Kidney glomerular epithelial cell (primary cell): ENCODE measurements around the gene OSBPL5.
A peak's percentile ranks its signal among the peaks of the same experiment; 100 is the strongest.

Source experiments
- DNase-seq: peaks from one replicate; lab custom pipeline; 2025; lab: John Stamatoyannopoulos, UW

OSBPL5 gene

DNA sequence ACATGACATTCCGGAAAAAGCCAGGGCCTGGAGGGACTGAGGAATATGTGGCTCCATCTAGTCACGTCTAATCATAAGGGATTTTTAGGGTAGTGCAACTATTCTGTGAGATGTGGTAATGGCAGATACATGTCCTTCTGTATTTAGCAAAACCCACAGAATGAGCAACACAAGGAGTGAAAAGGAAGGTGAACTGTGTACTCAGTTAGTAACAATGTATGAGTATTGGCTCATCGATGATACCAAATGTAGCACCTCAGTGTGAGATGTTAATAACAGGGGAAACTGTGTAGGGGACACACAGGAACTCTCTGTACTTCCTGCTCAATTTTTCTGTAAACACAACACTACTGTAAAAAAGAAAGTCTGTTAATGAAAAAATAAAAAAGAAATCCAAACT is 65.9 kb downstream of the OSBPL5 start:
- no peak for DNase-seq

DNA sequence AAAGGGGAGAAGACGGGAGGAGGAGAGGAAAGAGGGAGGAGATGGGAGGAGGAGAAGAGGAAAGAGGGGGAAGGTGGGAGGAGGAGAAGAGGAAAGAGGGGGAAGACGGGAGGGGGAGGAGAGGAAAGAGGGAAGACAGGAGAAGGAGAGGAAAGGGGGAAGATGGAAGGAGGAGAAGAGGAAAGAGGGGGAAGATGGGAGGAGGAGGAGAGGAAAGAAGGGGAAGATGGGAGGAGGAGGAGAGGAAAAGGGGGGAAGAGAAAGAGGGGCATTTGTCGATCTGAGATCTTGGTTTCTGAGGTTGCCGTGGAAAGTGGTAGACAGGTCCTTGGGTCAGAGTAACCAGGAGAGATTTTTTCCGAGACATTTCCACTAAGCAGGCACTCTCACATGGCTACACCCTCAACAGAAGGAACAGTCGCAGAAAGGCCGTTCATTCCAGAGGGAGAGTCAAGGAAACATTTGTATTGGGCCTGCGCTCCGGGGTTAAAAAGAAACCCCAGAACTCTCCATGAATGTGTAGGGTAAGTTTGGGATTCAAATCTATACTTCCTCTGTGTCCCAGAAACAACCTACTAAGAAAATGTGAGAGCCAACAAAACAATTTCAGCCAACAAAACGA is 68.1 kb downstream of the OSBPL5 start:
- no peak for DNase-seq

DNA sequence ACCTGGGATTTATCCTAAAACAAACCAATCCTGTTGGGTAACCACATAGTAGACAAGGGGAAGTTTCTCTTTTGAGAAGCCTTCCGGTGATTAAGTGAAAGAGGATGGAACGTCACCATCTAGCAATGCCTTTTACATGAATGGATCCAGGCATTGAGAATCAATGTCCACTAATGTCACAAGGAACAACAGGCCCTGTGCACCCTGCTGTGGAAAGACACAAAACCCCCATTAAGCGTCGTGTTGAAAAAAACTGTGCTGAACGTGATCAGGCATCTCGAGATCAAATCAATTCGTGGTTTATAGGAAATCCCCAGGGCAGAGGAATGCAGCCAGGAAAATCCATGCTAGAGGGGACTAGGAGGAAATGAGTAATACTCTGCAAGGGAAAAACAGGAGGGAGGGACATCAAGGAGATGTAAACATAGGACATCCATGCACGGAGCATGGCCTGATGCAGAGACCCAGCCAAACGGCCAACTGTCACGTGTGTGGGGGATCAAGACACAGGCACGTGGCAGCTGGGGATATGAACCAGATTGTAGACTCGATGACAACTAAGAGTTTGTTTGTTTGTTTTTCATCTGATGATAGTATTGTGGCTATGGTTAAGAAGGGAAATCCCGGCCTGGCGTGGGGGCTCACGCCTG is 69.3 kb downstream of the OSBPL5 start:
- peak; percentile 11 for DNase-seq

DNA sequence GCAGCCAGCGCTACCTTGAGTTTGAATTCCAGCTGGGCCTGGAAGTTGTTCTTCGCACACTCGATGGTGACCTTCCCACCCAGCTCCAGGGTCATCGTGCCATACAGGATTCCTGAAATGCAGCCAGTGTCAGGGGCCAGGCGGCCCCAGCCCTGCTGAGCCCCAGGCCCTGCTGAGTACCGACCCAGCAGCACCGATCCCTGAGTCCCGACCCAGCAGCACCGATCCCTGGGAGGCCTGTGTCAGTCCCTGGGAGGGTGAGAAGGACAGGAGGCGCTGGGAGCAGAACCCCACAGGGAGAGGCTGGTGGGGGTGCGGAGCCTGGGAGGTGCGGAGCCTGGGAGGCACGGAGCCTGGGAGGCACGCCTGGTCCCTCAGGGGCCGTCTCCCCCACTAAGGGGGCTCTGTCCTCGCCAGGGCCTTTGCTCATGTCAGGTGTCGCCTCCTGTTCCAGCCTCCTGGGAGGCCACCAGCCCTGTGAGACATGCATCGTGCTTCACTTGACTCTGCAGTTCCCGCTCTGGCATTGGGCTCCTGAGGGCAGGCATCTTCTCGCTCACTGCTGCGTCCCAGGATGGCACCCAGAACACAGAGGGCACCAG is 70.8 kb downstream of the OSBPL5 start:
- DNase-seq: no peak

DNA sequence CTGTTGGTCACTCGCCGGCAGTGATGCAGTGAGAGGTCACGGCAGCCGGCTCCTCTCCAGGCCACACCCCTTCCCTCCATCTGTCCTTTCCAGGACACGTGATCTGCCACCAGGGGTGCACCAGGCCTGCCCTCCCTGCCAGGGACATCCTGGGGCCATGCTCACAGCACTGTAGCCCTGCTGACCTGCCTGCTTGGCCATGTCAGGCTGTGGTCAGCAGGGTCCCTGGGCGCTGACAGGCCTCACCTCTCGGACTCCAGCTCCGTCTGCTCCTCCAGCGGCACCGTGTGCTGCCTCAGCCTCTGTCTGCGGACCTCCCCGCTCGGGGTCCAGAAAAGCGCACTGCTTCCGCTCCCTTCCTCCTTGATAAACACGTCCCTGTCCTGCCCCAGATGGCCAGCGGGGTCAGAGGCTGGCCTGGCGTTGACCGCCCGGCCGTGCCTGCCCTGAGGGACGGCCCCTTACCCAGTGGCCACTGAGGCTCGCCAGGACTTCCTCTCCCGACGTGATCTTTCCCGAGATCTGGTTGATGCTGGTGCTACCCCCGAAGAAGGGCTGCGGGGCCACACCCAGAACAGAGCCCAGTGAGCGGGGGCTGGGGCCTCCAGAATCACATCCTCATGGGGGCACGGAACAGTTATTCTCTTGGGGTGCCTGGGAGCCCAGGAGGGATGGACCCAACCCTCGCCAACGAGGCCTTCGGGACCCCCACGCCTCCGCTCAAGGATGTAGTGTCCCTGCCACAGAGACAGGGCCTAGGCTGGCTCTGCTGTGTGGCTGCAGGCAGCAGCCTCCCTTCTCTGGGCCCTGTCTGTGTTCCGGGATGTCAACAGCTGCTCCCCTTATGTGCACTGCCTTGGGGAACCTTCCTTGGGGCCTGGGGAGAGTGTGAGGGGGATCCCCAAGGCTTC is 71.6 kb downstream of the OSBPL5 start:
- DNase-seq: no peak

DNA sequence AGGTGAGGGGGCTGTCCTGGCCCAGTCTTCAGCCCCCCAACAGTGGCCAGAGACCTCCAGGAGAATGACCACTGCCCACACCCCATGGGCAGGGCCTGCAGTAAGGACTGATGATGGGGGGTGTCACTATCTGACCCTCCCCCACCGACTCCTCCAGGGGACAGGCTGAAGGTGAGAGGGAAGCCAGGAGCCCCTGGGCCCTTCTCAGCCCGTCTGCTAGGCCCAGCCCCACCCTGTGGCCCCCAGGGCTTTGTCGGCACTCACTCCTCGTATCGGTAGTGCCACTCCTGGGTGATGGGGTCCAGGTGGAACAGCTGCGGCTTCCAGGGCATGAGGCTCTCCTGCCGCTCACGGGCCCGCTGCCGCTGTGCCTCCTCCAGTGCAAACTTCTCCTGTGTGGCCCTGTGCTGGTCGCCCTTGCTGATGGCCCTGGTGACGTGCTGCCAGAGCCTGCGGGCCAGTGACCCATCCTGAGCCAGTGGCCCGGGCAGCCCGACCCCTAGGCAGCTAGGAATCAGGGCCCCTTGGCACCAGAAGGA is 72.4 kb downstream of the OSBPL5 start:
- no peak for DNase-seq

DNA sequence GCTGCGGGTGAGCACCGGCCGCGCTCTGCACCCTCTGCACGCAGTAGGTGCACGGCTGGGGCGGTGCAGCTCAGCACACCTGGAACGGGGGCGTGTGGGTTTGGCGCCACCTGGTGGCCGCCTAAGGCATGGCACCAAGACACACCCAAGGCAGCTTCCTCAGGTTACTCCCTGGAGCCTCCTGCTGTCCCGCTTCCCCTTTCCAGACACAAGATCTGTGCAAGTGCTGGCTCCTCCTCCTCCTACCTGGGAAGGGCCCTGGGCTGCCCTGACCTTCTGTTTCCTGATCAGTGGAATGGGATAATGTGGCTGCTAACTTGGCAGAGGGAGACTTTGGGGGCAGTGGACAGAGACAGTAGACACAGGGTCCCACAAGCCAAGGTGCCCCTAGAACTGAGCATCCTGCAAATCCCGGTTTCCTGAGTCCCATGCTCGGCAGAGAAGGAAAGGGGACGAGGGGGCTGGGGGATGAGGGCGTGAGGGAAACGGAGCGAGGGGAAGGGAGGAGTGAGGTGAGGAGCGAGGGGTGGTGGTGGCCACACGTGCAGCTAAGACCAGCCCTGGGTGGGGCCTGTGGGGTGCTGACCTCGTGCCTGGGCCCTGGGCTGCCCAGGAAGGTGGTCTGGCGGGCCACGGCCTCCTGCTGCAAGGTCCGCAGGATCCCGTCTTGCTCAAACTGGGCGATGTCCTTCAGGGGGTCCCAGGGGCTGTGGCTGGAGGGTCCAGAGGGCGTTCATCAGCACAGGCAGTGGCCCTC is 73.1 kb downstream of the OSBPL5 start:
- DNase-seq: peak; percentile 63

DNA sequence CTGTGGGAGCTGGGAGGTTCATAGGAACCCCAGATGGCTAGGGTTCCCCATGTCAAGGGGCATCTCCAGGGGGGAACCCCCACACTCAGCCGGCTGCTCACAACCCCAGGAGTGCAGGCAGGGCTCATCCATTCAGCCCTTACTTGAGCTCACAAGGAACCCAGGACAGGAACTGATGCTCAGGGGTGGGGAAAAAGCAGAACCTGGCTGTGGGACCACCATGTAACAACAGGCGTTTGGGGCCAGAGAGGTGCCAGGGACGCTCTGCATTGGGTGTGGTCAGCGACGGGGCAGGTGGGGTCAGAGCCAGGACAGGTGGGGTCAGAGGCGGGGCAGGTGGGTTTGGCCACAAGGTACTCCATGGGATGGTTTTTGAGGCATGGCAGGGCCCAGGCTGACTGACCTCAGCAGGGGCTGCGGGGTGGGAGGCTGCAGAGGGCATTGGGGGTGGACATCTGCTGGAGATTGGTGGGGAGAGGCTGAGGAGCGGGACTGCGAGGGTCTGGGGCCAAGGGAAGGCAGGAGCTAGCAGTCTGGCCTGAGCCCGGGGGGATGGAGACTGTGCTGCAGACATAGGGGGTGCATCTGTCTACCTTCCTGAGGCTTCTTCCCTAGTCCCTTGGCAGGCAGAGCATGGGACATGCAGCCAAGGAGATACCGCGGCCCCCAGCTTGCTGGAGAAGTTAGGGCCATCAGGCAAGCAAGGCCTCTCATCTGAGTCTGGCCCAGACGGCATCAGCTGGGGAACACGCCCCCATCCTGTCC is 73.8 kb downstream of the OSBPL5 start:
- DNase-seq: no peak

DNA sequence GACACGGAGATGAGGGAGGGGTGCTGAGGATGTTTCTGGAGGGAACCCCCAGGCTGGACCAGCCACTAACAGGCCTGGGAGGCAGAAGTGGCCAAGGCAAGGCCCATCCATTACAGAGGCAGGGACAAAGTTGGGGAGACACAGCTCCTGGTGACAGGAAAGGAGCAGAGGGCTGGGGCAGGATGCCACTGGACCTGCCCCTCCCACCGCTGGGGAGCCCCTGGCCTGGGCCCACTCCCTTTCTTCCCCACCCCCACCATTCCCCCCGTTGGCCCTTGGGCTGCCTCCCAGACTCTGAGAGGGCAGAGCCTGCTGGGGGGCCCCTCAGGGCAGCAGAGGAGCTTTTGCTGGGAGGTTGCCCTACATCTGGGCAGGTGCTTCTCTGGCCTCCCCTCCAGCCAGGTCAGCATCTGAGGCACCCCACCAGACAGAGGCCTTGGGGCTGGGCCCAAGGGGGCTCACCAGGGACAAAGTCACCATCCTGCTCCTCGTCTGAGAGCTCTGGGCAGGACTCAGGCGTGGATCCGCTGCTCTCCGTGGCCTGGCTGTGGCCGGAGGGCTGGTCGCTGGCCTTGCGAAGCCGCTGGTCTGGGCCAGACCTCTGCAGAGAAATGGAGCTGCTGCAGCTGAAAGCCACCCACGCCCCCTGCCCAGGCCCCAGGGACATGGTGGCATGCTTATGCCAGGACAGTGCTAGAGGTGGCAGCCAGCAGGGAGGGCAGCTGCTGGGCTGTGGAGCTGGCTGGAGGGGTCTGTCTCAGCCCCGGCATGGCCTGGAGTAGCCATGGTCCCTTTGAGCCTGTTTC is 74.8 kb downstream of the OSBPL5 start:
- DNase-seq: no peak

DNA sequence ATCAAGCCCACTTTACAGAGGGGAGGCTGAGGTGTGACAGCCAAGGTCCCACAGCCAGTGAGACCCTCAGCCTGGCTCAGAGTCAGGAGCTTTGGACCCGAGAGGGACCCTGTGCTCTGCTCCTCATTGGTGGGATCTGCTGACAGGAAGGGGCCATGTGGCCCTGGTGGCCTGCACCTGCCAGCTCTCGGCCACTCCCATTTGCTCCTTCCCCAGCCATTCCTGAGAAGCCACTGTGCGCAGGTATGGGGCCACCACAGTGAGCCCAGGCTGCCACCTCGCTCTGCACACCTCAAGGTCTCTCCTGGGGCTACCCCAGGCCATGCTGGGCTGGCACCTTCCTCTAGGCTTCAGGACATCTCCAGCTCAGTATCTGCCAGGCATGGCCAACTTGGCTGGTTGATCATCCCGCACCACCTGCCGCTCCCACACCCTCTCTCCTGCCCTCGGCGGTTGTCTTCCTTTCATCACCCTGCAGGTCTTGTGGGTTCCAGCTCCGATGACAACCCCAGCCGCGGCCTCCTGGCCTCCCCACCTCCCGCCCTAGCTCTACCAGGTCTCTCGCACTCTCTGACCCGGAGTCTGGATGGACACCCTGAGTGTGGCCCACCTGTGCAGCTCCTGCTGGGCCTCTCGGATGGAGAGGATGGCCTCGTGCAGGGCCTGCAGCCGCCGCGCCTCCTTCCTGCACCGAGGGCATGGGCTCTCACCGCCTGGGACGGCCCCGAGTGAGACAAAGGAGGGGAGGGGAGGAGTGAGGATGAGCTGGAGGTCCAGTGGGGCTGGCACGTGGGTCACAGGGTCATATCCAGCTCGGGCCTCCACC is 75.7 kb downstream of the OSBPL5 start:
- DNase-seq: no peak

DNA sequence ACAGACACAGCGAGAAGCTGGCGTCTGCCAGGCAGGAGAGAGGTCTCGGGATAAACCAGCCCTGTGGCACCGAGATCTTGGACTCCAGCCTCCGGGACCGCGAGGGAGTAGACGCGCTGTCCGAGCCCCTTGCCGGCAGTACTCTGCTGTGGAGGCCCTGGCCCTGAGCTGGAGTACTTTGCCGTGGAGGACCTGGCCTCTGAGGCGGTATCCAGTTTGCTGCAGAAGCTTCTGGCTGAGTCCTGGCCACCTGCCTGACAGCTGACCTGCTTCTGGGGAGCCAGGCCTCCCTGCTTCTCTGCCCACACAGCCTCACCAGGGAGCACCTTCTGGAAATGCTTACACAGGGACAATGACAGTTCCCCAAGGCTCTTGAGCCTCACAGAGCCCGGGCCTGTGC is 76.3 kb downstream of the OSBPL5 start:
- no peak for DNase-seq

DNA sequence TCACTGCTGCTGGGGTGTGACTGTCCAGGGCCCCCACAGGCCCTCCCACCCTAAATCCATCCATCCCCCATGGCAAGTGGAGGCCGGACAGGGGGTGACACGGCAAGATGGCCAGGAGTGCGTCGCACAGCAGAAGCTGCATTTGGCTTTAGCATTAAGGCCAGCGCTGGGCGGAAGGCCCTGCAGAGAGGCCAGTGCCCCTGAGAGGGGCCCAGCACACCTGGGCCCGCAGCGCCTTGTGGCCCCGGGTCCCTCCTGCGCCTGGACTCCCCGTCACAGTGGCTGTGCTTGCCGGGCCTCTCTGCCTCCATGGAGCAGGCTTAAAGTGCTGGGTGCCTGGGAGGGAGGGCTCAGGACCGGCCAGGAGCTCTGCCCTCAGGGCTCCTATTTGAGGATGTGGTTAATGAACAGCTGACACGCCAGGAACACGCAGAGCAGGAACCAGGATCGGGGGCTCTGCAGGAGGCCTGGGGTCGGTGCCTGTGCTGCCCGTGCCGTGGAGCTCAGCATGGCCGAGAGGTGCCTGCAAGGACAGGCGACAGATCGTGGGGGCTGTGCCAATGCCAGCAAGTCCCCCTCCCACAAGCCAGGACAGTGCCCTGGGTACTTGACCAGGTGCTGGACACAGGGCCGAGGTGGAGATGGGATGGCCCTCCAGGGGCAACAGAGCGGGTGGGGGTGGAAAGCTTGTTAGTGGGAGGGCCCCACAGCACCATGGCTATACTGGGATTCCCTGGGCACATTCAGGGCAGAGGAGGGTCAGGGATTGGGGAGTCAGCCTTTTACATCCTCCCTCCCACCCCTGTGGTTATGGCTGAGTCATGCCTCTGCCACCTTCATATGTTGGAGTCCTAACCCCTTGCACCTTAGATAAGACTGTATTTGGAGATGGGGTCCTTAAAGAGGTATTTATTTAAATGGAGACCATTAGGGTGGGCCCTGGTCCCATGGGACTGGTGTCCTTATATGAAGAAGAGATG is 77.0 kb downstream of the OSBPL5 start:
- no peak for DNase-seq

DNA sequence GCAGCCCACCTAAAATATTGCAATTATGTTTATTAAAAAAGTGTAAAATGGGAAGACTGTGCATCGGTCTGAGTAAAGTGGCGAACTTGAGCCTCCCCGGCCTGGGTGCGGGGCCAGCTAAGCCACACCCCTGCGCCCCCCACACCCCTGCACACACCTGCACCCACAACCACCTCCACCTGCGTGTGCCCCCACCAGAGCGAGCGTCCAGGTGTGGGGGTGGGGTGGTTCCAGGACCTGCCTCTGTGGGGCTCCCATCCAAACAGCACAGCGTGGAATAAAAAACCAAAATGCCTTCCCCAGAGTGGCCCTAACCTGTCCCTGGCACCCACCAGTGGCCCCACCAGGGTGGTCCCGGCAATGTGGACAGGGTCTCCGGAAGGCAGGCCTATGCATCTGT is 77.7 kb downstream of the OSBPL5 start:
- DNase-seq: no peak

DNA sequence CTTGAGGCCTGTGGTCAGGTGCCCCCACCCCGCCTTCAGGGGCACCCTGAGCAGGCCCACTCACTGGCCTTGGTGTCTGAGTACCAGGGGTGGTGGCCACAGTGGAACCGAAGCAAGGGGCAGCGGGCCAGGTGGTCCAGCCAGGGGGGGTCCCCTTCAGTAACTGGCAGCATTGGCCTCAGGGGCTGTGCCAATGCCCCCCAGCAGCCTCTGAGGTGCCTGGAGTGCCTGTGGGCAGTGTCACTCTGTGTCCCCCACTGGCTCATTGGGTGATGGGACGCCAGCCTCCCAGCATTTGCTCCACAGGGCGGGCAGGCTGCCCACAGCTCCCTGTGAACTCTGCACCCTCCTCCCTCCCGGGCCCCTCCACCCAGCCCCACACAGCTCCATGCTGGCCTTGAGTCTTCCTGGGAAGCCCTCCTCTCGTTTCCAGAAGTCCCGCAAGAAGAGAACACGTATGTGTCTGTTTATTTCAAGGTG is 78.4 kb downstream of the OSBPL5 start:
- no peak for DNase-seq

DNA sequence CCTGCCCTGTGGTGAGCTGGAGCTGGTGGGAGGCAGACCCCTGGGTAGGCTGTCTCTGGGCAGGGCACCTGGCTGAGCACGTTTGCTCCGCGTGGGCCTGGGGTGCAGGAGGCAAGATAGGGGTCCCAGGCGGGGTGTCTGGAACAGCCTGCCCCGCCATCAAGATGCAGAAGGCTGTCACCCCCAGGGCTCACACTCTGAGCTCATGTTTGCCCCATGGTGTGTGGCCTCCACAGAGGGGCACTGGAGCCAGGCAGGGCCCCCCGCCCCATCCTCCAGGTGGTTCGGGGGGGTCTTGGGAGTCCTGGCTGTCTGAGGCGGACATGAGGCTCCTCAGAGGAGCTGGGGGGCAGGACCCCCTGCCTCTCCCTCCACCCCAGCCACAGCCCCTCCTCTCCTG is 79.0 kb downstream of the OSBPL5 start:
- DNase-seq: no peak

DNA sequence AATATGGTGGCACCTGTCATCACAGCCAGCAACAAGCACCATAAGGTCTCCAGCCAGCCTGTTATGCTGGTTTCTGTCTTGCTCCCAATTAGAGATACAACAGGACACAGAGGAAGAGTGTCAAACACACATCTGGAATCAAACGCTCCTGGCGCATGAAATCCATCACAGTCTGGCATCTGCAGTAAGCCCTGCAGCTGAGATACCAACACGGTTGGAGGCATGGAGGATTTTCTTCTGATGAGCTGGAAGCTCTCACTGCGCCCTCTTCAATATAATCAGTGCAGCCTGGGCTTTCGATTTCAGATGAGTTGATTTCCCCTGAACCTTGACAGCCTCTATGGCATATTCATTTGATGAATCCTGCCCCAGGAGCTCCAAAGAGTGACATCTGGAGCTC is 80.1 kb downstream of the OSBPL5 start:
- DNase-seq: no peak

DNA sequence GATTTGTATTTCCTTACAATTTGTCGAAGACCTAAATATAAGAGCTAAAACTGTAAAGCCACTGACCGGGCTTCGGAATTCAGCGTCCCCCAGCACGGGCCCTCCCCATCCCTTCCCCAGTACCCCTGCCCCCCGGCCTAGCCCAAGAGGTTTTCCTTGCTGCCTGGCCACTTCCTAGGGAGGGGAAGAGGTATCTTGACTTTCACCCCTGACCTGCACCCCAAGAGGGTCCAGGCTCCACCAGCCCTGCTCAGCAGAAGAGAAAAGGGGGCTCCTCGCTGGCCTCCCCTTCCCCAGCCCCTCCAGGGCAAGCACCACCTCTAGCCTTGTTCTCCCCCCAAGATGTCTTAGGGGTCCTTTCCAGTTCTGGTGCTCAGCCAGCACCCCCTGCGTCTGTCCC is 81.8 kb downstream of the OSBPL5 start:
- no peak for DNase-seq

DNA sequence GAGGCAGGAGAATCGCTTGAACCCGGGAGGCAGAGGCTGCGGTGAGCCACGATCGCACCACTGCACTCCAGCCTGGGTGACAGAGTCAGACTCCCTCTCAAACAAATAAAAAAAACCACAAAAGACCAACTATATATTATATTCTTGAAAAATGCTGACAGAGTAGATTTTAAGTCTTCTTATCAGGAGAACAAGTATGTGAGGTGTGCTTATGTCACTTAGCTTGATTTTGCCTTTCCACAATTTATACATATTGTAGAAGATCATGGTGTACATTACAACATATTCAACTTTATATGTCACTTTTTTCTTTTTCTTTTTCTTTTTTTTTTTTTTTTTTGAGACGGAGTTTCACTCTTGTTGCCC is 83.7 kb downstream of the OSBPL5 start:
- DNase-seq: no peak
